Choroid plexus epithelial cell (primary cell): ENCODE results near the gene HSPA12B.

Experiments used
- DNase-seq: peaks from one replicate; pipeline ENCODE4 v3.0.0-alpha.2; 2010; ENCODE audit warnings: low read depth
- H3K4me3 ChIP-seq: 2 replicates; pipeline ENCODE4 v1.5.1; 2011; ENCODE audit warnings: low read depth, mild to moderate bottlenecking, control low read depth, low read length, moderate library complexity
- CTCF ChIP-seq: conservative IDR thresholded peaks from 2 replicates; pipeline ENCODE4 v1.5.1; 2011; ENCODE audit warnings: low read depth, mild to moderate bottlenecking, control low read depth, inconsistent platforms, low read length, moderate library complexity

HSPA12B gene

GRCh38 chr20:3704087-3704486 lies 28.4 kb upstream of the HSPA12B start:
- no peak for DNase-seq
- no peak overlapping the region for H3K4me3 ChIP-seq

GRCh38 chr20:3705491-3705969 lies 27.0 kb upstream of the HSPA12B start:
- no peak overlapping the region for H3K4me3 ChIP-seq
- no peak for DNase-seq
- TF ChIP-seq CTCF = no peak

More at GRCh38 chr20:3704087-3704486, 28.4 kb upstream of the HSPA12B start:
- no peak for TF ChIP-seq CTCF

- H3K4me3 ChIP-seq = no peak overlapping the region
- no peak for TF ChIP-seq CTCF
- no peak for DNase-seq
Observed at GRCh38 chr20:3705970-3706739, 26.3 kb upstream of the HSPA12B start.

GRCh38 chr20:3706774-3707507 lies 25.5 kb upstream of the HSPA12B start:
- DNase-seq = no peak
- no peak for TF ChIP-seq CTCF
- no peak overlapping the region for H3K4me3 ChIP-seq

- no peak for TF ChIP-seq CTCF
- no peak overlapping the region for H3K4me3 ChIP-seq
- DNase-seq = no peak
Observed at GRCh38 chr20:3707508-3707899, 25.0 kb upstream of the HSPA12B start.

- no peak for DNase-seq
- no peak for TF ChIP-seq CTCF
Observed at GRCh38 chr20:3710011-3710466, 22.4 kb upstream of the HSPA12B start.

More at GRCh38 chr20:3710011-3710466, 22.4 kb upstream of the HSPA12B start:
- H3K4me3 ChIP-seq = no peak overlapping the region
